ENCODE results near the gene RTN4IP1.

Gene RTN4IP1, protein sequence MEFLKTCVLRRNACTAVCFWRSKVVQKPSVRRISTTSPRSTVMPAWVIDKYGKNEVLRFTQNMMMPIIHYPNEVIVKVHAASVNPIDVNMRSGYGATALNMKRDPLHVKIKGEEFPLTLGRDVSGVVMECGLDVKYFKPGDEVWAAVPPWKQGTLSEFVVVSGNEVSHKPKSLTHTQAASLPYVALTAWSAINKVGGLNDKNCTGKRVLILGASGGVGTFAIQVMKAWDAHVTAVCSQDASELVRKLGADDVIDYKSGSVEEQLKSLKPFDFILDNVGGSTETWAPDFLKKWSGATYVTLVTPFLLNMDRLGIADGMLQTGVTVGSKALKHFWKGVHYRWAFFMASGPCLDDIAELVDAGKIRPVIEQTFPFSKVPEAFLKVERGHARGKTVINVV

DNA sequence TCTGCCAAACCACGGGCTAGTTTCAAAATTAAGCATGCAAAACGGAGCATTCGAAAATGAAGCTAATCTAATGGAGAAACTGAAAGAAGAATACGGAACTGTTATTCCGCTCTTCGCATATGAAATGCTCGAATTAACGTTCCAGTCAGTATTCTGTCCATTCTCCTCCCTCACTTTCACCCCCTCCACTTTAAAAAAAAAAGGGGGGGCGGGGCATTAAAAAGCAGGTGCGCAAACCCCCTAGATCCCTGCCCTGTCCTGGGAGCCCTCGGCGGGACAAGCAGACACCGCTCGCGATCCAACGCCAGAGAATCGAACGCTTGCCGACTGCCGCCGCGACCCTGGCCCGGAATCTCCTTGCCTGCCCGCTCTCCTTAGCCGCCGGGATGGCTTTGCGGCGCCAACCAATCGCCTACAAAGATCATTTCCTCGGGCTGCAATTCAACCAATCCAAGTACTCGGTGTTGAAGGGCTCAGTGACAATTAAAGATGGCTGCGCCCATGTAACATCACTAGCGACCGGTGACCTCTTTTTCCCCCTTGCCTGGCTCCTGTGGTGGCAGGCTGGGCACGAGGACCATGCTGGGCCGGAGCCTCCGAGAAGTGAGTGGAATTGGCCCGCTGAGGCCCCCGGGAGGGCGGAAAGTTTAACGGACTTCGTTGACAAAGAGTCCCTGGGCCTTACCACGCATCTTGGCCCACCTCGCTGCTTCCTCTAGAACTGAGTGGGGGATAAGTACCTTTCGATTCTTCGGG is at the start of gene RTN4IP1, which contains the start of gene QRSL1:
Gene RTN4IP1 (minus strand): TSS at position 396 of the 756 bp plus-strand sequence. CDS start 477 bp downstream, outside the sequence.
Gene QRSL1 (plus strand): TSS at position 476 of the 756 bp plus-strand sequence. CDS start 104 bp downstream, at position 580.
- no peak for TF ChIP-seq CTCF (IDR thresholded peaks at IDR 0.05; ENCODE audit: insufficient read depth, missing control alignments)
- no peak for FAIRE-seq

DNA sequence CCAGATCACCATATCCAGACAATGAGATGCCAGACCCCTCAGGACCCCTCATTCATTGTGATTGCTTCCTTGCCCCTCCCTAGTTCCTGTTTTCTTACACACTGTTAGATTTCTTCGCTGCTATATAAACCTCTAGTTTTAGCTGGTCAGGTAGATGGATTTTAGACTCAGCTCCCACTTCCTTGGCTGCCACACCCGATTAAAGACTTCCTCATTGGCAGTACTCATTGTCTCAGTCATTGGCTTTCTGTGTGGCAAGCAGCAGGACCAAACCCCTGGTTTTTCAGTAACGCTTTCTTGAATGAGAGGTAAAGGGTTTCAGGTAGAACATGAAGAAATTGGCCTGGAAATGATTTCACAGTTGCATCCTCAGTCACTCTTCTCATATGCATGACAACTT is 48.0 kb upstream of the RTN4IP1 start:
- TF ChIP-seq CTCF (IDR thresholded peaks at IDR 0.05; ENCODE audit: insufficient read depth, missing control alignments): no peak
- no peak for FAIRE-seq
- no peak for DNase-seq (ENCODE audit: insufficient read length, low spot score)

More for the DNA sequence above, at the start of gene RTN4IP1, which contains the start of gene QRSL1:
- peak; percentile 88 for DNase-seq (ENCODE audit: insufficient read length, low spot score)

GRCh38 chr6:106674541-106675229 is 45.4 kb upstream of the RTN4IP1 start:
- DNase-seq (ENCODE audit: insufficient read length, low spot score): no peak
- TF ChIP-seq CTCF (IDR thresholded peaks at IDR 0.05; ENCODE audit: insufficient read depth, missing control alignments): no peak
- FAIRE-seq: no peak

DNA sequence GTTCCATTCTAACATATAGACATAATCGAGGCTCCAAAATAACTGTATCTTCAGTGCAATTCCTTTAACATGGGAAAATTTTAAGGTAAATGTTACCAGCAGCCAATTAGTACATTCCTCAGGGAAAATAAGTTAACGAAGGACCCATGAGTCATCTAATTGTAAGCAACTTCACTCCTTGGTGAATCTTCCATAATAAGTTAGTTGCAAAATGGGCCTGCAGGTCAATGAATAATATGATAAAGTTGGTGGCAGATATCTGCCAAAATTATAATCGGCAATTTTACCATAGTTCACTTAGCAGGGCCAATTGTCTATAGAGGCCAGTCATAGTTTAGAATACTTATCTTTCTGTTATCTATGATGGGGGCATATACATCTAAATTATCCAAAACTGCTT is 42.4 kb upstream of the RTN4IP1 start:
- no peak for TF ChIP-seq CTCF (IDR thresholded peaks at IDR 0.05; ENCODE audit: insufficient read depth, missing control alignments)
- no peak for DNase-seq (ENCODE audit: insufficient read length, low spot score)
- FAIRE-seq: no peak

DNA sequence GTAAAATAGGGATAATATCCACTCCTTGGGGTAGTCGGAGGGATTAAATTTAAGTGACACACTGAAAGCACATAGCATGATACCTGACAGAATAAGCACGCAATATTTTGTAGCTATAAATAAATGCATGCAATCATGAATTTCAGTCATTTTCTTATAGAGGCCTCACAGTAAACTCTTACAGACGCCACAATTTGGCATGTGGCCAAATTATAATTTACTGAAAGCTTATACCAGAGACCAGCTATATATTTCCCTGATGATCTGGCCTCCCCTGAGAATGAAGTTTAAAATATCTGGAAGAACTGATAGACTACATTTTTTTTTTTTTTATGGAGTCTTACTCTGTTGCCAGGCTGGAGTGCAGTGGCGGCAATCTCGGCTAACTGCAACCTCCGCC is 40.9 kb upstream of the RTN4IP1 start:
- FAIRE-seq (no peak), DNase-seq (ENCODE audit: insufficient read length, low spot score) (no peak)
- TF ChIP-seq CTCF (IDR thresholded peaks at IDR 0.05; ENCODE audit: insufficient read depth, missing control alignments): no peak

DNA sequence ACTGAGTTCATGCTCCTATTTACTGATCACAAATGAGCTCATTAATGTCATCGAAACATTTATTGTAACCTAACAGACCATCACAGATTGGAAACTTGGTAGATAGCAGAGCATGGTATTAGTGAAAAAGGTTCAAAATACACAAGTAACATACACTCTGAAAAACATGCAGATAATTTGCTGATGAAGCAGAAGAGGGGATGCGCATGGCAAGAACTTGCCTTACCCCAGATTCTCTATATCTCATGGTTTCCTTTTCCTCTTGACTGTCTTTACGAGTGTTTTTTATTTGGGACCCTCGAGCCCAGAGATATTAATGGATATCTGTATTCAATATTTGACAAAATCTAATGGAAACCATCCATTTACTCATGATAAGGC is 37.7 kb upstream of the RTN4IP1 start:
- no peak for FAIRE-seq
- no peak for TF ChIP-seq CTCF (IDR thresholded peaks at IDR 0.05; ENCODE audit: insufficient read depth, missing control alignments)
- DNase-seq (ENCODE audit: insufficient read length, low spot score): no peak
